WTC11 (cell line): ENCODE data around the gene MEST.
"Not testable (repeated sequence)": the region's sequence is repeated elsewhere in the genome, so short reads cannot be mapped to it uniquely, and the experiment has no call there.

ENCODE experiments used
- ATF6 ChIP-seq: sonication (generic); formaldehyde crosslinking; IDR thresholded peaks from 2 replicates; pipeline ENCODE4 v1.8.1; 2023; ENCODE audit warnings: mild to moderate bottlenecking, missing genetic modification reagents
- CBFB ChIP-seq: sonication (generic); formaldehyde crosslinking; IDR thresholded peaks from 2 replicates; pipeline ENCODE4 v1.8.1; 2022; ENCODE audit warnings: mild to moderate bottlenecking, low read depth, missing genetic modification reagents
- CTCF ChIP-seq: fragments of 200-600 bp; IDR thresholded peaks from 2 replicates; pipeline ENCODE4 v1.8.0; 2022; ENCODE audit warnings: antibody characterized with exemption
- IRF2 ChIP-seq: sonication (generic); formaldehyde crosslinking; IDR thresholded peaks from 2 replicates; pipeline ENCODE4 v1.8.0; 2022; ENCODE audit warnings: low read depth, missing genetic modification reagents, borderline replicate concordance
- KAT7 ChIP-seq: sonication (generic); formaldehyde crosslinking; IDR thresholded peaks from 2 replicates; pipeline ENCODE4 v1.8.1; 2023; ENCODE audit warnings: missing genetic modification reagents, mild to moderate bottlenecking, borderline replicate concordance
- USF1 ChIP-seq: sonication (generic); formaldehyde crosslinking; IDR thresholded peaks from 2 replicates; pipeline ENCODE4 v1.8.0; 2022; ENCODE audit warnings: mild to moderate bottlenecking, missing genetic modification reagents
- ZBTB21 ChIP-seq: sonication (generic); formaldehyde crosslinking; IDR thresholded peaks from 2 replicates; pipeline ENCODE4 v1.8.1; 2023; ENCODE audit warnings: mild to moderate bottlenecking, missing genetic modification reagents, borderline replicate concordance

GRCh38 chr7:130541287-130541686 is 49.4 kb downstream of the MEST start:
- not testable (repeated sequence) for TF ChIP-seq ATF6 (CRISPR knock-in tag); KAT7; CTCF; USF1 (CRISPR knock-in tag); IRF2; CBFB (CRISPR knock-in tag); ZBTB21
